Stimulated activated CD4-positive, alpha-beta T cell treated with anti-CD3 and anti-CD28 coated beads, Interleukin-2, amount 100 ng/mL, for 48 hours (primary cell): ENCODE results near the gene MREG.

ENCODE experiments used
- DNase-seq, 2 donors: peaks; one replicate each; pipeline ENCODE4 v3.0.0-alpha.2; 2020

MREG gene

DNA sequence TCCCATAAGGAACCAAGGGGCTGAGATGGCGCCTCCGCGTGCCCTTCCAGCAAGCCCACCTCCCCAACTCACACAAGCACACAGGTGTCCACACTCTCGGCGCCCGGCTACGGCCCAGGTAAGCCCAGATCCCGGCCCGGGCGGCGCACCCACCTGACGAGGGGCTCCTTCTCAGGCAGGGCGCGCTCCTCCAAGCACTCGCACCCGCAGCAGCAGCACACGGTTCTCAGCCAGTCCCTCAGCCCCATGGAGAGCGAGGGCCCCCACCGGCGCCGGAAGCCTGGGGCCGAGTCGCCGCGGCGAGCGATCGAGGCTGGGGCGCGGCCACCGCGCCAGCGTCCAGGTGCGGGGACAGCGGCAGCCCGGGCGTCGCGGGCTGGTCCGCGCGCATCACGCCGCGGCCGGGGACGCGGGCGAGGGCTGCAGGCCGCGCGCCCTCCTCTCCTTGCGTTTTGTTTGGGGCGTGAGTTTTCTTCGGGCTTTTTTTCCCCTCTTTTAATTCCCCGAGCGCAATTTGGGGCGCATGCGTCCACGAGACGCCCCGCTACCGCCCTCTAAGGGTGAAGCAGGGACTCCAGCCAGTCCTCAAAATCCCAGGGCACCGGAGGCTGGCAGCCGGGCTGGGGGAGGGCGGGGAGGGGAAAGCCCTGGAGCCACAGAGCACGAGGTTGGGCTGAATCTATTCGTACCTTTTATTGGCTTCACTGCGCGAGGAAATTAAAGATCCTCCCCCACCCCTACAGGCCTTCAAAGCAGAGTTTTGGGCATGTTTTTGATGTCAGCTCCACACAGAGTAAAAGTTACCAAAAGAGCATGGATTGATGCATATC lies at the start of gene MREG:
Gene MREG (minus strand): TSS at position 472 of the 830 bp plus-strand sequence. CDS start 224 bp downstream, at position 248.
- DNase-seq, result peak; percentile 86 to 88

- no peak for DNase-seq
Observed at GRCh38 chr2:216059233-216059834, 46.0 kb upstream of the MREG start.

- DNase-seq, result peak; percentile 23 to 45
Observed at GRCh38 chr2:216057688-216058193, 44.4 kb upstream of the MREG start.

DNA sequence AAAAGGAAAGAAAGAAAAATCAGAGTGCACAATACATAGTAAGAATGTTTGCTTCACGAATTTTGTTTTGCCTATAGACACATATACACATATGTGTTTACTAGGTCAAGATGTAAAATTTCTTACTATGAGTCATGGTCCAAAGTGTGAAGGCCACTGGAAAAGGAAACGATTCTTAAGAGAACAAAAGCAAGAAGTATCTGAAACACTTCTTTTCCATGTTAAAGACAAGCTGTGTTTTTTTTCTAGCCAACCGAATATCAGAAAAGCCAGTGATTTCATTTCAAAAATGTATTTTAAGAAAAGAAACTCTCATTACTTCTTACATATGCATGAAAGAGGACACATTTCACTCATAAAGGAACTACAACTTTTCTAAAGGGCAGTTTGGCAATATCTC lies 43.4 kb upstream of the MREG start:
- DNase-seq, result no peak

DNA sequence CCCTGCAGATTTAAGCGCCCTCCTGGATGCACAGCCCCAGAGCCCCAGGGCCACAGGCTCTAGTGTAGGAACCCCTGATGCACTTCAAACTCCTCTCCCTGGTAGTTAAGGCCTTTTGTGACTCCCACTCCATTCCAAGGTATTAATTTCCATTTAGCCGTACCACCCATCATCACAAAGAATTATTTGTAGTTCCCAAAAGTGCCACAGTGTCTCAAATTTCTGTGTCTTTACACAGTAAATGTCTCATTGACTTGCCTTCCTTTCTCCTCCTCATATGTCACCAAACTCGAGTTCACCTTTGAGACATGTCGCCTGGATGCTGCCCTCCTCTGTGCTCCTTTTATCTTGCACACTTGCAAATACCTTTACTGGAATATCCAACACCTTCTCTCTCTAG lies 42.3 kb upstream of the MREG start:
- no peak for DNase-seq

DNA sequence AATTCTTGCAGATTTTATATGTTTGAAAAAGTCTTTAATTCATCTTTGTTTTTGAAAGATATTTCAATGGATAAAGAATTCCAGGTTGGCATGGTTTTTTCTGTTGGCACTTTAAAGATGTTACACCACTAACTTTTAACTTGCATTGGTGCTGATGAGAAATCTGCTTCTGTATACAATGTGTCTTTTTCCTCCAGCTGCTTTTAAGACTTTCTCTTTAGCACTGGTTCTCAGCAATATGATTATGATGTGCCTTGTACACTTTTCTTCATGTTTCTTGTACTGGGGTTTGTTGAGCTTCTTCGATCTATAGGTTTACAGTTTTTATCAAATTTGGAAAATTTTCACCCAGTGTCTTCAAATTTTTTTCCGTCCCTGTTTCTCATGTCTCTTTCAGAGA lies 39.1 kb upstream of the MREG start:
- DNase-seq, result no peak

- no peak for DNase-seq
Observed at GRCh38 chr2:216051350-216051749, 38.0 kb upstream of the MREG start.

DNA sequence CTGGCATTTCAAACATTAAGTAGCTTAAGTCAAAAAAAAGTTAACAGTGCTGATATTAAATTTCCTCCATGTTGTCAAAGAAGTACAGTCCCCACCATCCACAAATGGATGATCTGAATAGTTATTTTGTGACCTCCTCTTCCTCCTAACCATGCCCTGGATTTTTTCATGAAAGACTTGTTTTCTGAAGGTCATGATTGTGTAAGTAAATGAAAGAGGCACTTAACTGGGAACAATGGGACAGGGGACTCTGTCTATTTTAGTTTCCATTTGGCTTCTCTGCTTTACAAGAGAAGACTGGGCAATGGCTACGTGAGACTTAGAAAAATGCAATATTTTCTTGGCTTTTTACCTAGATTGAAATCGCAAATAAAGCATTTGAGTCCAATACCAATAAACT lies 36.1 kb upstream of the MREG start:
- no peak for DNase-seq

DNA sequence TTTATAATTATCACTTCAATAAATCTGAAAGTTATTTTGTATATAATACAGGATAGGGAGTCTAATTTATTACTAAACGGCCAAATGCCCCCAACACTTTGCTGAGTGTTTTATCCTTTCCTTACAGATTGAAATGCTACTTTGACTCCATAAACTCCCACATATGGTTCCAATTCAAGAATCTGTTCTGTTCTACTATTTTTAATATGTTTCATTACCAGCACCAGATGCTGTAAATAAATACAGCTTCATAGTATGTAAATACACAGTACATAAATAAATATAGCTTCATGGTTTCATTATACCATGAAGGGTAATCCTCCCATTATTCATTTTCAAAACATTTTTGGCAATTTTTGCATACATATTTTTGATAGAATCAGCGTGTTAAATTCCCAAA lies 34.0 kb upstream of the MREG start:
- DNase-seq, result no peak

GRCh38 chr2:216044883-216045486 lies 31.6 kb upstream of the MREG start:
- no peak for DNase-seq

- no peak for DNase-seq
Observed at GRCh38 chr2:216043949-216044348, 30.6 kb upstream of the MREG start.

- DNase-seq, result no peak
Observed at GRCh38 chr2:216041438-216041837, 28.1 kb upstream of the MREG start.

DNA sequence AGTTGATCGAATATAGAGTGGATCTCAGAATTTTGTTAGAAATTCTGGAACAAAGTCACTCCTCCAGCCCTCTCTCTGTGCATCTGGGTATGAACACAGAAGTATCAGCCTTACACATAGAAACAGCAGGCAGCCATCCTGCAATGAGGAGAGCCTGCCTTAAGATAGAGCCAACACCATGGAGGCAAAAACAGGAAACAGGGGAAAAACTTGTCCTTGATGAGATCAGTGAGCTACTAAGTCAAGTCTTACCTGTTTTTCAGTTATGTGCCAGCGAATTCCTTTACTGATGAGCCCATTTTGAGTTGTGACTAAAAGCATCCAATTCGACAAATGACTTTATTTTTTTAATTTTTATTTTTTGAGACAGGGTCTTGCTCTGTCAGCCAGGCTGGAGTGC lies 26.6 kb upstream of the MREG start:
- no peak for DNase-seq

DNA sequence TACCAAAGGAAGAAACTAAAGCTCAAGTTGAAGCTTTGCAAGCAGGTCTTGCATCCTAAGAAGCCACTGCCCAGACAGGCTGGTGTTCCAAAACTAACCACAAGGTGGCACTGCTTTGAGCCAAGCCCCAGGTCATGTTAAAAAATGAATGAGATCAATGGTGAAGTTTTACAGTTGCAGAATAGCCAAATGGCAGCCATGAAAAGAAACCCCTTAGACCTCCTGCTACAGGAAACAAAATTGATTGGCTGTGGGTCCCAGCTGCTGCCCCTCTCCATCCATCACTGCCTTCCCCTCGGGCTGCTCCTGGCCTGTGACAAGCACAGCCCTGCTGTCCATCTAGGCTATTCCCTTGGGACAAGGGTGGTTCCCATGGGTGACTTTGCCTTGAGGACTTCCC lies 20.7 kb upstream of the MREG start:
- DNase-seq, result peak; percentile 86 to 88

DNA sequence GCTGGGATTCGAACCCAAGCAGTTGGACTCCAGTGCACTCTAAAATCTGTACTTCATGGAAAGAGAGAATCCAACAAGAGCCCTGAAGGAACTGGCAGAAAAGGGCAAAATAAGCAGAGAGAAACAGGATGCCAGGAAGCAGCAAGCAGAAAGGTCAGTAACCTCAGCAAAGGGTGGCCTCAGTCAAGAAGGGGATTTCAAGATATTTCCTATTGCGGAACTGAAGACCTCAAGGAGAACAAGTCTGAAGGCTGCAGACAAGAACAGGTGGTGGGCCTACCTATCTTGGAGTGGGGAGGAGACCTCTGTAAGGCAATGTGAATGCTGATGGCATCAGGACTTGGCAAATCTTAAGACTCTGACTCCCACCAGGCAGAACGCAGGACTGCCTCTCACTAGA lies 20.1 kb upstream of the MREG start:
- DNase-seq, result no peak

DNA sequence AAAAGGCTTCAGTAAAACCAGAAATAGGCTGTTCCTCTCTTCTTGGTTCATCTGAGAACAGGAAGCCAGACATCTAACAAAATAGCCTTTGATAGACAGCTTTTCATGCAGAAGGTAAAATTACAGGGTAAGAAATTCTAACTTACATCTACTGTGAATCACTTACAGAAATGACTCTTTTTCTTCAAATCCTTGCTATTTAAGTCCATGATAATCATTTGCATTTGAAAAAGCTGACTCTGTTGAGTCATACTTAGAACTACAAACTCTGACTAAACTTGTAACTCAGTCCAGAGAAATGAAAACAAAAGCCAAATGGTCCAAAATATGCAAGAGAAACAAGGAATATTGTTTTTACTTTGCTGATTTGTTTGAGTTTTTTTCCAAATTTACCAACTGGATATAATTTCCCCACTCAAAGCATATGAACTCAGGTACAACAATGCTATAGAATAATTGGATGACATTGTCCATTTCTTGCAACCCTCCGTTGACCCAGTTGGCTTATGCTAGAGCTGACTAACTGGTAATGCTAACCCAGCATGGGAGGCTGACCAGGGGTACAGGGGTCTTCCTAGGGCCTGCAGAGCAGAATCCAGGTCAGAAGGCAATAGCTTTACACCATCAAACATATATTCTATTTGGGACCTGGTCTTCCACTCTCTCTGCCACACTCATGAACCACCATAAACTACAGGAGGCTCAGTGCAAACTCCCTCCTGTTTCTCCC lies 18.8 kb upstream of the MREG start:
- no peak for DNase-seq

DNA sequence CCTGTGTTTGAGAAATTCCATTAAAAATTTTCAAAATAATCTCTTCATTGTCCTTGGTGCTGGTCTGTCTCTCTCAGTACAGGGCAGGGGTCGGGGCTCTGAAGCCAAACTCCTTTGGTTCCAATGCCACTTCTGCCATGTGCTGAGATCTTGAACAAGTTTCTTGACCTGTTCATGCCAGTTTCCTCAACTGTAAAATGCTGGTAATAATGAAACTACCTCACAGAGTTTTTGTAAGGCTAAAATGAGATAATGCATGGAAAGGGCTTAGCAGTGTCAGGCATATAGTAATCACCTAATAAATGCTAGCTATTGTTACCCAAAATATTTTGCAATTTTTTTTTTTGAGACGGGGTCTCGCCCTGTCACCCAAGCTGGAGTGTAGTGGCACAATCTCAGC lies 16.9 kb upstream of the MREG start:
- DNase-seq, result no peak

DNA sequence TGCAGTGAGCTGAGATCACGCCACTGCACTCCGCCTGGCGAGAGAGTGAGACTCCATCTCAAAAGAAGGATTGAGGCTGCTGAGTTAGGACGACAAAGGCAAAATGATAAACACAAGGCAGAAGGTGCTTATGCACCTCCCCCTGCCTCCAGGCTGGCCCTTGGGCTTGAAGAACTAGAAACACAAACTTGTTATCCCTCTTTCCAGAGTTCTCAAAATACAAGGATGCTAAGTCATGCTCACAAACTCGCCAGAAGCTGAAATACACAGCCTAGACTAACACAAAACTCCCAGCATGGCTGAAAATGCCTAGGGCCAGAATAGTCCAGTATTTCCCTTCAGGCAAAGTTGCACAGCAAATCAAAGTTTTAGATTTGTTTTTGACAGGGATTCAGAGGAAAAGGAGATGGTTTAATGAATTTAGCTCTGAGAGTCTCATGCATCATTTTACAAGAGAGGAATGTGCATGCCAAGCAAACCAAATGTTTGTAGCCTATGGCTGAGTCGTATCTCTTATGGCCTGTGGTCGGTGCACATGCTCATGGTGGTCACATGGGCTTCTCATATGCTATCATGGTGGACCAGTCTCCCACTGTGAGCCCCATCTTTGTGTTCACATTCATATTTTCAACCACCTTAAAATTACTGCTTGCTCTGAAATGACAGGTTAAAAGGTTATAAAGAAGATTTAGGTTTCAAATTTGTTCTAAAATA lies 16.2 kb upstream of the MREG start:
- no peak for DNase-seq

GRCh38 chr2:216024779-216025336 lies 11.5 kb upstream of the MREG start:
- DNase-seq, result no peak

DNA sequence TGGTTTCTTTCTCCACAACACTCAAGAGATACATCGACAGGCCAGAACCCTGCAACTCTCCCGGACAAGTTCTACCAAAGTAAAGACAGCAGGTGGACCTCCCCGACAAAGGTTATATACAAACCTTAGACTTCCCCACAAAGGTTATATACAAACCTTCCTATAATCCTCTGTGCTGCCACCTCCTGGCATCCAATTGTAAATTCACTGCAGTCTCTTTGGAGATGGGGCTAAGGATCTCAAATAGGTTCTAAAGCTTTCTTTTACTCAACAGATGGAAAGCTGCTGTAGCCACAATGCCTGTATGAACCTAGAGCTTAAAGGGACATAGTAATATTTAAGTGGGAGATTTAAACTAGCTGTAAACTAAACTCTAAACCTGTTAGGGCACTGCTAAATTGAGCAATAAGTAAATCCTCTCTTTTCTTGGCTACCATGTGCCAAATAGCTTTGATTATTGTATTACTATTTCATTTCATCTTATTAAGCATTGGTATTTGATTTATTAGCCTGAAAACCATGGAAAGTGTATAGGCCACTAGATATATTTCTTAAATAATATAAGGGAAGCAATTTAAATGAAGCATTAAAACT lies 9.8 kb upstream of the MREG start:
- DNase-seq, result peak; percentile 38 to 45

GRCh38 chr2:216021768-216022565 lies 8.6 kb upstream of the MREG start:
- no peak for DNase-seq
